Liver (tissue), 1 donor: ENCODE data around the gene BAHD1.

Source experiments
- FOXA1 ChIP-seq: IDR thresholded peaks from 2 replicates; pipeline ENCODE4 v1.6.1; 2016; ENCODE audit warnings: antibody characterized with exemption
- YY1 ChIP-seq: IDR thresholded peaks from 2 replicates; pipeline ENCODE4 v1.6.1; 2016; ENCODE audit warnings: antibody characterized with exemption, mild to moderate bottlenecking

GRCh38 chr15:40468898-40469331 lies 28.2 kb downstream of the BAHD1 start:
- no peak for TF ChIP-seq FOXA1
- no peak for TF ChIP-seq YY1
